SK-N-MC (cell line): Measurements from ENCODE around the gene ACP1.

Experiments
- EZH2 ChIP-seq: fragments of 200-600 bp; sonication (generic); IDR thresholded peaks from one replicate; pipeline ENCODE4 v1.6.1; 2017; ENCODE audit warnings: antibody characterized with exemption
- FOXP2 ChIP-seq: optimal IDR thresholded peaks from 2 replicates; pipeline ENCODE3; 2011; ENCODE audit warnings: mild to moderate bottlenecking, moderate library complexity; ENCODE audit not compliant: insufficient read depth; ENCODE audit errors: extremely low read length, control extremely low read depth
- POLR2AphosphoS5 ChIP-seq: IDR thresholded peaks from 2 replicates; pipeline ENCODE4 v1.6.1; 2012; ENCODE audit warnings: mild to moderate bottlenecking, low read depth, low read length, borderline replicate concordance

GRCh38 chr2:278927-279320 is 14.2 kb downstream of the ACP1 start:
- TF ChIP-seq POLR2AphosphoS5 (no peak), EZH2 (no peak), FOXP2 (no peak)
